Renal pelvis (tissue), 4 donors: Measurements from ENCODE around the gene EPN2. TPM values are rescaled to one million over a fixed set of nuclear protein-coding genes. Genes with fewer than 3 reads are reported as not detected.

ENCODE experiments used
- DNase-seq: peaks from one replicate; pipeline ENCODE4 v3.0.0-alpha.2; 2013
- polyA plus RNA-seq, 3 donors: library from polyadenylated mRNA; unstranded; fragments of 120-200 nt; gene quantifications; one replicate each; pipeline ENCODE4 v1.2.1, GENCODE V29; 2013; ENCODE audit not compliant: insufficient read length in 3 of 3

Gene EPN2
- polyA plus RNA-seq, 3 donors, result 44.2 to 50.9 (median 45.5) TPM

DNA sequence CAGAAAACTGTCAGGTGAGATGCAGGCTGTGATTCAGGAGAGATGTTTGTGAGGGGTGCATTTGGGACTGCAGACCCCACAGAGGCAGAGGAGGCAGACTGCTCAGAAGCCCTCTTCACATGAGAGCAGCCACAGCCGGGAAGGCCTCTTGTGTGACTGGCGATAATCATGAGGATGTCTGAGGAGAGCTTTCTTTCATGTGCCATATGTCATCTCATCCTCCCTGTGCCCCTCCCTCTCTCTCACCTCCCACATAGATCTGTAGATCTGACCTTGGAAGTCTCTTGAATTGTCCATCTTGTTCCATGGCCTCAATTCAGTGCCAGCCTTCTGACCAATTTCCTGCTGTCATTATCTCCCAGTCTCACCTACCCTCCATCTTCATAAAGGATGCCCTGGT lies 50.5 kb downstream of the EPN2 start:
- DNase-seq, result no peak

DNA sequence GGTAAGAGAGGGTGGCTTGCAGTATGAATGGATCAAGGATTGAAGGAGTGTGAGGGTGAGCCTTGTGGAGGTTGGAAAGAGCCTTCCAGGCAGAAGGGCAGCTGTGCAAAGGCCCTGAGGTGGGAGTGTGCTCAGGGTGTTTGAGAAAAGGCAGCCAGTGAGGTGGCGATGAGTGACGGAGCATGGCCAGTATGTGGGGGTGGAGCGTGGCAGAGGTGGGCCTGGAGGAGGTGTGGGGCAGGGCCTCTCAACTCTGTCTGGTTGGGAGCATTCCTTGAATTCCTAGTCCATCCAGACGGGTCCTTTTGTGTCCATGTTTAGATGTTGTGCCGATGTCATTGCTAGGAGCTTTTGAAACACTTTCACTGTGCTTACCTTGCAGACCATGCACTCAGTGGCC lies 51.3 kb downstream of the EPN2 start:
- peak; percentile 41 for DNase-seq

DNA sequence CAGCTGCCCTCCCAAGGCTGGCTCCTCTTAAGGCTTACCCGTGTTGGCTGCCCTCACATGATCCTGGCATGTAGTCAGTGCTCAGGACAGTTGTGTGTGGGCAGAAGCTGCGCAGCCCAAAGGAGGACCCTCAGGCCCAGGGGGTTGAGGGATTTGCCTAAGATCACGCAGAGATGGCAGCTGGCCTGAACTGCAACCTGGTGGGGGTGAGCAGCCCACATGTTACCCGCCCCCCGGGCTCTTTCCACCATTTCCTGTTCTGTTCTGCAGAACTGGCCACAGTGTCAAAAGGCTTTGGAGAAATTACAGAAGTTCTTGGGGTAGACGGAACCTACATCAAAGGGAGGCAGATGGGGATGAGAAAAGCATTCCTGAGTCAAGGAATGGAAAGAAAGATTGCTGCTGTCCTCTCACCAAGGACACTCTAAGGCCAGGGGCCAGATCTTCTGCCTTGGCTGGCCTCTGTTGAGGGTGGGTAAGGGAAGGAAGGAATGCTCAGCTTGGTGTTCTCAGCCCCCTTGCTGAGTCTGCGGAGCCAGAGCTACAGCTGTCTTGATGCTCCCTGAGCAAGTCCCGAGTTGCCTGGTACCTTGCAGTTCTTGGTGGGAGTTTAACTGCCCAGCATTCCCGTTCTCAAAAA lies 53.0 kb downstream of the EPN2 start:
- no peak for DNase-seq

DNA sequence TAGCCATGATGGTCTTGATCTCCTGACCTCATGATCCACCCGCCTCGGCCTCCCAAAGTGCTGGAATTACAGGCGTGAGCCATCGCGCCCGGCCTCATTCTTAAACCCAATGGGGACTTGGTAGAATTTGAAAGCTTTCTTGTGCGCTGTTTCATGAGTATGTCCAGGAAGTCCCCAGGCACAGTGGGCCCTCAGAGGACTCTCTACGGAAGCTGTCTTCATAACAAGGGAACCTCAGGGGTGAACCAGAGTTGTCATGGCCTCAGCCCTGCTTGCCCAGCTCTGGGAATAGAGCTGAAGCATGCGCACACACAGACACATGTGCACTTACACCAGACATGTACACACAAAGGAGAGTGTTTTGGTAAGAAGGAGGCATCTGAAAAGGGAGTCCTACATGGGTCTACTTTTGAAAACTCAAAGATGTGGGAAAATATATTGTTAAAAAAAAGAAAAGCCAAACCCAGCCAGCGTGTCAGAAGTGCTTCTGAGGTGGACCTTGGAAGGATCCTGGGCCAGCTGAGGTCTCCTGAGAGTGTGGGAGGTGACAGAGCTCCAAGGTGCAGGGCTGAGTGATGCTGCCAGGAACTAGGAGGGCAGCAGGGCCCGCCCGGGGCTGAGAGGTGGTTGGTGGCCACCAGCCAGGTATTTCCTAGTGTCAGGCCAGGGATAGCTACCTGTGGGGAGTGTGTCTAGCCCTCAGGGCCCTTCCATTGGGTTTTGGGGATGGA lies 54.6 kb downstream of the EPN2 start:
- DNase-seq, result no peak

DNA sequence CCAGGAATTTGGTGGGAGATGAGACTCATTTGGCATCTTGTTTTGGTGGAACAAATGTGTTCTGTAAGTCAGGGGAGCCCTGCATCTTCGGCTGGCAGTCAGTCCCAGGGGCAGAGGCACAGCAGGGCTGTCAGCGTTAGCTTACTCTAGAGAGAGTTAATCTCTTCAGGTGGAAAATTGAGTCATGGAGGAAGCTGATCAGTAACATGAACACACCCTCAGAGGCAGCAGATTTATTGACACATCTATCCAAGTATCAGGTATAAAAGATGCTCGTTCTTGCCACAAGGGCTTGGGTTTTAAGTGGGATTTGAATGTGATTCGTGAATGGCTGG lies 55.2 kb downstream of the EPN2 start:
- no peak for DNase-seq

DNA sequence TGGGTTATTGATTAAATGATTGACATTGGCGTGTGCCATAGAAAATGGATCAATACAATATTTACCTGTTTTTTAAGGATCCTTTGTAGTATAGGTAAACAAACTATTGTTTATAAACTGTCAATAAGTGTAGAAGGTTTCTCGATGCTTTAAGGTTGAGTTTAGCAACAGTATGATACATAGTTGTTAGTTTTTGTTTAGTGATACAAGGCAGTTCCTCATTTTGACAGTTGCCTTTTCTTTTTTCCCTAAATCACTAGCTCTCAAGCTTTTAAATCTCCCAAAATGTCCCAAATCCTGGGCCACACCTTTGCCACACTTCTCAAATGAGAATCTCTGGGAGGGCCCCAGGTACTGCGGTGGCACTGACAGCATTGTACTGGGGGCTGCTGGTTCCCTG lies 57.3 kb downstream of the EPN2 start:
- DNase-seq, result no peak

DNA sequence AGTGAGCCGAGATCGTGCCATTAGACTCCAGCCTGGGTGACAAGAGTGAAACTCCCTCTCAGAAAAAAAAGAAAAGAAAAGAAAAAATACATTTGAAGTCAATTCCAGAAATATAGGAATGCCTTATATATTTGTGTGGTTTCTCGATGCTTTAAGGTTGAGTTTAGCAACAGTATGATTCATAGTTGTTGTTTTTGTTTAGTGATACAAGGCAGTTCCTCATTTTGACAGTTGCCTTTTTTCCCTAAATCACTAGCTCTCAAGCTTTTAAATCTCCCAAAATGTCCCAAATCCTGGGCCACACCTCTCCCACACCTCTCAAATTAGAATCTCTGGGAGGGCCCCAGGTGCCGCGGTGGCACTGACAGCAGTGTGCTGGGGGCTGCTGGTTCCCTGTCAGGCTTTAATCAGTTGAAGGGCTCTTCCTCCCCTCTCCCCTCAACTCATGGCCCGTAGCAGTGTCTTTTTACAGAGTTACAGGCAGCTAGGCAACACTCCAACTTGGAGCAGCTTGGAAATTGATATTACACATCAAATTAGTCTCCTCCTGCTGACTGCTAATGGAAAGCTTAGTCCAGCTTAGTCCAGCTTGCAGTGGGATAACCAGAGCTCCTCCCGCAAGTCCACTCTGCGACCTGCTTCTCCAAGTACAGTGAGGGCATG lies 58.4 kb downstream of the EPN2 start:
- DNase-seq, result peak; percentile 64

DNA sequence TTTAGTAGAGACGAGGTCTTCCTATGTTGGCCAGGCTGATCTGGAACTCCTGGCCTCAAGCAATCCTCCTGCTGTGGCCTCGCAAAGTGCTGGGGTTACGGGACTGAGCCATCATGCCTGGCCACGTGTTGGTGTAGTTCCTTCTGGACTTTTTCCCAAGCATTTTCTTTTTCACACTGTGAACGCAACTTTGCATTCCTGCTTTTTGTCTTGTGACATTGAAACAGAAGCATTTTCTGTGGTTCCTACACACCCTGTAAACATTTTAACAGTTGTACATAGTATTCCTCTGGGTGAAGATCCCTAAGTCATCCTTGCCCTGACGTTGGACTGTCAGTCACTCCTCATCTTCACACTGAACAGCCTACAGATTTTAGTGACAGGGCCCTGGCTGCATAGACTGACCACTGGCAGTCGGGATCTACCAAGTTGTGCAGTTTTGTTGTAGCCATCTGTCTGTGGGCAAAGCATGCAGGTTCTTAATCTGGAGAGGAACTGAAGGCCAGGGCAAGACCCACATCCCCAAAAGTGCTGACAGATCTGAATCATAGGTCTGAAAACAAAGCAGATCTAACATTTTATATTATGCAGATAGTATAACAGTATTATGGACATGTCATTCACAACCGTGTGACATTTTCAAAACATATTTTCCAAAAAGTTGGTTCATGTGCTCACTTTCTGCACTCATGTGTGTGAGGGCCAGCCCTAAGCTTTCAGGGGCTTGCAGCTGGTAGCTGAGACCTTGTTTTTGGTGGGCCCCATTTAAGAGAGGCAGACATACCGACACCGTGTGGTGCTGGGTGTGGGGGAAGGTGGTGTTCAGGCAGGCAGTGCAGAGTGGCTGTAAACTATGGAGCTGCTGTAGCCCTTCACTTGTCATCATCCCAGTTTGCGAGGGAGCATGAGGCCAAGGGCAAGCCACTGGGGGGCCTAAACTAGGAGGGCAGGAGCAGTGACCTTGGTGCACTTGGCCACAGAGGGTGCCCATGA lies 59.9 kb downstream of the EPN2 start:
- DNase-seq, result no peak

DNA sequence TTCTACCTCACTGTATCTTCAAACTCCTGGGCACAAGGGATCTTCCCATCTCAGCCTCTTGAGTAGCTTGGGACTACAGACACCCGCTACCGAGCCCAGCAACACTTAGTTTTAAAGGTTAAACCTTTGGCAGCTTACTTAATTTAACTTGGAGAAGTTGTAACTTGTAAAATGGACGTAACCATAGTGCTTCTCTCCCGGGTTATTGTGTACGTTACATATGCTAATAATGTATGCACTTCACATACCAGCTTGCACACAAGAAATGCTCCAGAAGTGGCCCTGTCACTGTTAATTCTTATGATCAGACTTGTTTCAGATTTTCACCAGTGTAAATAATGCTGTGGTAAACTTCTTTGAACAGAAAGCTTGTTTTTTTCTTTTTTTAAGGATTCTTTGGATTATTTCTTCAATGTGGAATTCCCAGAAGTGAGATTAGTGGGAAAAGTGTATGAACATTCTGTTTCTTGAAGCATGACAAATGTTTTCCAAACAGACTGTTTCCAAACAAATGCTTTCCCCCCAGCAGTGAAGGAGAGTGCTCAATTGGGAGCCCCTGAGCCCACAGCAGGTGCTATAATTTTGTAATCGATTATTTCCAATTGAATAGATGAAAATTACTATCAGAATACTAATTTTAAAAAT lies 61.5 kb downstream of the EPN2 start:
- no peak for DNase-seq

DNA sequence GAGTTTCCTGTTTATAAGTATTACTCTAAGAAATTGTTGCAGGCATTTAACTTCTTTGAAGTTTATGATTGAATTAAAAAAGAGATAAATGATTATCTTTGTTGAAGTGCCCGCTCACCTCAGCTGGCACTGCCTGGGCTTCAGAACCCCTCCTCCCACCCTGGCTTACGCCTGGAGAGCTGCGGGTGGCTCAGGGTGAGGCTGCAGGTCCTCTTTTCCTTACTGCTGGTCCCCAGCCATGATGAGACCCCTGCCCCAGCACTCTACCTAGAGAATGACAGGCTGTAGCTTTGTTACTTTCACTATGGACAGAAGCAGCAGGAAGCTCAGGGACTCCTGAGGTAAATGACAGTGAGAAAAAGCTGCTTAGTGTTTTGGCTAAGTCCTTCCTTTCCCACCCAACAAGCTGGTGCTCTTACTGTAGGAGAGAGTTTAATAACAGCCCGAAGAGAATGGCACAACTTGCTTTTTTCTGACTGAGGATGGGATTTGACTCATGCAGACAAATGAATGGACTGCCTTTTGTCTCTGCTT lies 62.1 kb downstream of the EPN2 start:
- no peak for DNase-seq

DNA sequence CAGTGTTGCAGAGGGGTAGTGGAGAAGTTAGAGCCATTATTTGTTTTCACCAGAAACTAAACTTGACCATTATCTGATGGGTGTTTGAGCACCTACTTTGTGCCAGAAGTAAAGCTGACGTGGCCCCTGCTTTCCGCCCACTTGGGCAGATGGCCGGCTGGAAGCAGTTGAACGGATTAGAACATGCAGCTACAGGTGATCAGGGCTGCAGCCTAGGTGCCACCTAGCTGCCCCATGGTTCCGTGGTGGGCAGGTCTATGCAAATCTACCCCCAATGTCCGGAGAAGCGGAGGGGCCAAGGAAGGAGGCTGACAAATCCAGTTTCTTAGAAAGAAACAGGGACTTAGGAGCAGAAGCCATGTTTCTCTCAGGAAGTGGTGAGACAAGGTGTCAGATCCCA lies 62.7 kb downstream of the EPN2 start:
- no peak for DNase-seq

DNA sequence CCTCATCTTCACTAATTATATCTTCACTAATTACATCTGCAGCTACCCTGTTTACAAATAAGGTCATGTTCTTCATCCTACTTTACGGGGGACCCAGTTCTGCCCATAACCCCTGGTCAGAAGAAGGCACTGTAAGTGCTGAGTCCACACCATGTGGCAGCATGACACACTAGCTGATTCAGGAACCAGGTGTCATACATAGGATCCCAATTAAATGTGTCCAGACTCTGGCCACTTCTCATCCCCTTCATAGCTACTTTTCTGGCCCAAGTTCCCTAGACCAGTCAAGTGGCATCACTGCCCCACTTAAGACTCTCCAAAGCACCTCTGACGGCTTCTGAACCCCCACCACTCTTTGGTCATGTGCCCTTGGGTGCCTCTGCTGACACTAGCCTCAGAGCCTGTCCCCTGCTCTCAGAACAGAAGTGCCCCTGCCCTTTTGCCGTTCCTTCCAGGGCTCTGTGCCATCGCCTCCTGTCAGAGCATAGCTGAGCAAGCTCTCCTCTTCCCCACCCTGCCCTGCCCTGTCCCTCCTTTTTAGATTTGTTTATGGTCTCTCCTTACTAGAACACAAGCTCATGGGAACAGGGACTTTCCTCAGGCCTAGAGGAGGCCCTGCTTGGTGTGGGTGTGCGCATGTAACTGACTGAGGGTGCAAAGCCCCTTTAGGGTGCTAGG lies 64.2 kb downstream of the EPN2 start:
- no peak for DNase-seq

DNA sequence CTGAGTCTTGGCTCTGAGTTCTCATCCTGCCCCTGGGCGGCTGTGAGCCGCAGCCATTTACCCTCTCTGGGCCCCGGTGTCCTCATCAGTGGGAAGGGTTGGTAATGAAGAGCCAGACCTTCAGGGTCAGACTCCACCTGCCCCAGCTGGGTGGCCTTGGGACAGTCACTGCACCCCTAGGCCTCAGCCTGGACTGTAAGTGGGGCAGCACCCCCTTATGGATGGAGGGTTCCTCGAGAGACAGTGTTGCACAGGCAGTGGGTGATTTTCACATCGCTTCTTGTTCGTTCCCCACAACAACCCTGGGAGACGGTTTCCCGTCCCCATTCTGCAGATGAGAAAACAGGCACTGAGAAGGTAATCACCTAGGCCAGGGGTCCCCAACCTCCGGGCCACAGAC lies 64.8 kb downstream of the EPN2 start:
- DNase-seq, result no peak

DNA sequence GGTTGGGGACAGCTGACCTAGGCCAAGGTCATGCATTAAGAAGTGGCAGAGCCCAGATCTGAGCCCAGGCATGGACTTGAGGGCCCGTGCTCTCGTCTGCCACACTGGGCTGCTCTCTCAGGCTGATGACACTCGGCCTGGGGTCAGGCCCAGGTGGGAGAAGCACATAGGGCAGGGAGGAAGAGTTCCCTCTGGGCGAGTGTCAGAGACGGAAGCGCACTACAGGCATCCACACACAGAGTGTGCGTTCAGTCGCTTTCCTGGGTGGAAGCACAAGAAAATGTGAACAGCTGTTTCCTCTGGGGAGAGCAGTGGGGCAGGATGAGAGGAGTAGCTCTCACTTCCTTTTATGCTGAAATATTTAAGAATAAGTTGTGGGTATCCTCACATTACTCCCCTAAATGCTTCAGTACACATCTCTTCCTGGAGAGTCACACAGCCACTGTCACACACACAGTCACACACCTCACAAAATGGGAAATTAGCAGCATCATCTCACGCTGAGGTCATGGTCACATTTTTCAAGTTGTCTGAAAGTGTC lies 65.7 kb downstream of the EPN2 start:
- DNase-seq, result no peak

DNA sequence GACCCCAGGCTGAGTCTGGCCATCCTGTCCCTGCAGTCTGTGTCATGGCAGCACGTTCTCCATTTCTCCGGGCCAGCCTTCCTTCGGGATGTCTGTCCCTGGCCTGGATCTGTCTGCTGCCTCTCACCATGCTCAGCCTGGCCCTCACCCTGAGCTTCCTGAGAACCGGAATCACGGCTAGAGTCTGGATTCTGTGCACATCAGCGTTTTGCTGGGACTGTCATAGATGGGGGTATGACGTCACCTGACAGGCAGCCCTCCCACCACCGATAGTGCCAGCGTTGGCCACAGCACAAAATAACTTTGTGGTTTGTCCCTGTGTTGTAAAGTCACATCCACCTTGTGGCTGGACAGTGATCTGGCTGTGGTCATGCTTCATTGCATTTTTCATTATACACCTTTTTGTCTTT lies 66.2 kb downstream of the EPN2 start:
- no peak for DNase-seq

DNA sequence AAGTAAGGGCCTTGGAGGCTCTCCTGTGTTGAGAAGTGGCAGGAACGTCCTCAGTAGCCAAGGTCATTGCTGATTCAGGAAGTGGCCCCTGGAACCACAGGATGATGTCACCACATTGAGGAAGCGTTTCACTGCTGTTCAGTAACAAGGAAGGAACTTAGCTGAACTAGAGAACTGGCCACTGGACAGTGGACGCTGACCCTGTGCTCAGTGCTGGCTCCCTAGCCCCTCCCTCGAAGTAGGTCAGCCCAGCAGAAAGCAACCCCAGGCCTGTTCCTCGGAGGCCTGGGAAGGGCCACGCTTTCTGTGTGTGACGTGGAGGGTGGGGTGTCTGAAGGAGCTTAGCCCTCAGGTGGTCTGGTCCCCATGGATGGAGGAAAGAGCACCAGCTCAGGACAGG lies 67.0 kb downstream of the EPN2 start:
- DNase-seq, result no peak

DNA sequence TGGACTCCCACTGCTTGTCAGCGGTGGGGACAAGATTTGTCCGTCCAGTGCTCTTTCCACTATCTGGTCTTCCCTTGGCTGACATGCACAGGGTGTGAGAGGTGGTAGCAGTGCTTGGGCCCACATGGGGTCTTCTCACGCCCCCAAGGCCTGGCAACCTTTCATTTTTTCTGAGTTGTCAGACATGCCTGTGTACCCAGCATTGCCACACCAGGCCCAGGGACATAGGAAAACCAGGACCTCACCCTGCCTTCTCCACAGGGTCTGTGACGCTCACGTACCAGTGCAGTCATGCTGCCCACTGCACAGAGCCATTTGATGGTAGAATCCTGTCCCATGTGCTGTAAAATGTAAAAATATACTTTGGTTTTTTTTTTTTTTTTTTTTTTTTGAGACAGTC lies 67.6 kb downstream of the EPN2 start:
- no peak for DNase-seq

DNA sequence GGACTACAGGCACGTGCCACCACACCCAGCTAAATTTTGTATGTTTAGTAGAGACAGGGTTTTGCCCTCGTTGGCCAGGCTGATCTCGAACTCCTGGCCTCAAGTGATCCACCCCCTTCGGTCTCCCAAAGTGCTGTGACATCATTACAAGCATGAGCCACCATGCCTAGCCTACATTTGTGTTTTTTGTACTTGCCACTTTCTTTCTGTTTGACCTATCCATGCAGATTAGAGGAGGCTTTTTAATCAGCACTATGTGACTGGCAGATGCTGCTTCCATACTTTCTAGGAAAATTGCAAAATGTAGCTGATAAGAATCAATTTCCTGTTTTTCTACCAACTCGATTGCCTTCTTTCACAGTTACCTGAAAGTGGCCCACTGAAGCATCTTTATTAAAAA lies 68.1 kb downstream of the EPN2 start:
- no peak for DNase-seq

DNA sequence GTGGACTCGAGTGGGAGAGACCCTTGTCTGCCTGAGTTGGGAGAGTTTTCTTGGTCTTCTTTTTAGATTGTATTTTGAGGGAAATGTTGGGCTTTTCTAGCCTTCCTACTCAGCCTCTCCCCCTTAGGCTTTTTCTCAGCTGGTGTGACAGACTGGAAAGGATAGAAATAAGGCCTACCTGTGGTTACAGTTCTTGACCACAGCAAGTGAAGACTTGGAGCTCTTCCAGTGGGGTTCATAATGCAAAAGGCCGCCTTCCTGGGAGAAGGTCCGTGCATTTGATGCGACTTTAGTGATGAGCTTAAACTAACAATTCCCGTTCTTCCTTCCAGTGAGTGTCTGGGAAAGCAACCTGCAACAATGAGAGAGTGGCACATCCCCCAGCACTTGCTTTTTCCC lies 68.6 kb downstream of the EPN2 start:
- no peak for DNase-seq
